ENCODE results near the gene ANXA2R.

The ANXA2R gene

DNA sequence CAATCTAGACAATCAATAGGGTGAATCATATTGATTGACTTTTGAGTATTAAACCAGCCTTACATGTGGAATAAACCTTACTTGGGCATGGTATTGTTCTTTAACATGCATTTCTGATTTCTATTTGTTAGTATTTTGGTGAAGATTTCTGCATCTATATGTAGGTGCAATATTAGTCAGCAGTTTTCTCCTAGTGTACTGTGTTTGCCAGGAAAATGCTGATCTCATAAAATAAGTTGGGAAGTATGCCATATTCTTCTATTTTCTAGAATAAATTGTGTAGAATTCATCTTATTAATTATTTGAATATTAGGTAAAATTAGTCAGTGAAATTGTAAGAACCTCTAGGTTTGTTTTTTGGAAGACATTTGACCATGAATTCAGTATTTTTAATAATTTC lies 38.4 kb downstream of the ANXA2R start:
- in situ Hi-C loops (cut with MboI; ENCODE audit: low sequenced_read_pairs): no loop called here

DNA sequence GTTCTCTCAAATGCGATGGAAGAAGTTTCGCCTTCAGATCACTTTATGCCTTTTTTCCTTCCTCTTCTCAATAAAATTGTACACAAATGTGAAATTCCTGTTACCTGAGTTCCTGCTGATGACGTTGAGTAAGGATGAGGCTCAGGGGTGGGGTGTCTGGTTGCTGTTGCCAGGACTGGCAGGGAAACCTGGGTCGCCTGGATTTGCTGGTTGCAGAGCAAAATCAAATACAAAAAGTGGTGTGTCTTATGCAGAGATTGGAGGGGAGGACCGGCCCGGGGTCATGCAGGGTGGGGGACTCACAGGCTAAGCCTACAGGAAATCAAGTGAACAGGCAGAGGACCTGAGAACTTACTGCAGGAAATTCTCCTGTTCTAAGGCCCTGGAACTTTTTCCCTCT lies 39.2 kb downstream of the ANXA2R start:
- in situ Hi-C loops (cut with MboI; ENCODE audit: low sequenced_read_pairs): no loop called here

DNA sequence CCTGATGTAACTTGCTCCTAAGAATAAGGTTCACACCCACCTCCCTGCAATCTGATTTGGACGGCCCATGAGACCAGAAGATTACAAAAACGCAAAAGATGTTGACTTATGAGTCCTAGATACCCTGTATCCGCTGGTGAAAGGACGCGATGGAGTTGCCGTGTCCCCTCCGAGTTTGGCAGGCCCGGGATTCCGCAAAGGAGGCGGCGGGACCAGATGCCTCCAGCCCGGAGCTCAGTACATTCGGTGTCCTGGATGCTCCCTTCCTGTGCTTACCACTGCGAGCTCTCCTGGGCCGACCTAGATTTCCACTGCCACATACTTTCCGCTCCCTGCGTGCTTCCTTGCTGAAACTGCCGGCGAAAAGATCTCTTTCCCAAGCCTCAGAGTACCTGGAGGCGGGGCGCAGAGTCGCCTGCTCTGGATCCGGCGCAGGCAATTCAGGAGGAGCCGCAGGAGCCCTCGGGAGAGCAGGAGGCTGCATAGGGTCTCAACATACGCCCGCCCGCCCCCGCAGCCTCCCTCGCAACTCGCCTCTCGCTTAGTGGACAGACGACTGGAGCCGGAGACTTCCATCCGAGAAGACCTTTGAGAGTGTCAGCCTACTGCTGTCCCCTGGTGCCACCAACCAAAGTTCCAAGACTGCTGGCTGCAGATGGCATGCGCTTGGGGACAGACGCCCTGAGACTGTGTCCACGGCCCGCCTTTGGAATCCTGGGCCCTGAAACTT lies 39.8 kb downstream of the ANXA2R start:
- in situ Hi-C loops (cut with MboI; ENCODE audit: low sequenced_read_pairs): no loop called here

DNA sequence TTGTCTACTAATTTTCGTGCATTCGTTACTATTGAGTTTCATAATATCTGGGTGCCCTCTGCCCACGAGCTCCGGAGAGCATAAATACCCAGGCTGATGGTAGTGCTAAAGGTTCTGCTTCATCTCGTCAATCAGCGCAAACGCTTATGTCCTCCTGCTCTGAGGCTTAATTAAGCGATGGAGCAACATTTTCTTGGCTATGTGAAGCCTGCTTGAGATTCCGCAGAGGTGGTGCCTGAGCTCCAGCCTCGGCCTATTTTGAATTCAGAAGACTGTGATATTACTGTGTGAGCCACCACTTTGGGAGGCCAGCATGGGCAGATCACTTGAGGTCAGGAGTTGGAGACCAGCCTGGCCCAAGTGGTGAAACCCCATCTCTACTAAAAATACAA lies 44.8 kb downstream of the ANXA2R start:
- in situ Hi-C loops (cut with MboI; ENCODE audit: low sequenced_read_pairs): no loop called here

DNA sequence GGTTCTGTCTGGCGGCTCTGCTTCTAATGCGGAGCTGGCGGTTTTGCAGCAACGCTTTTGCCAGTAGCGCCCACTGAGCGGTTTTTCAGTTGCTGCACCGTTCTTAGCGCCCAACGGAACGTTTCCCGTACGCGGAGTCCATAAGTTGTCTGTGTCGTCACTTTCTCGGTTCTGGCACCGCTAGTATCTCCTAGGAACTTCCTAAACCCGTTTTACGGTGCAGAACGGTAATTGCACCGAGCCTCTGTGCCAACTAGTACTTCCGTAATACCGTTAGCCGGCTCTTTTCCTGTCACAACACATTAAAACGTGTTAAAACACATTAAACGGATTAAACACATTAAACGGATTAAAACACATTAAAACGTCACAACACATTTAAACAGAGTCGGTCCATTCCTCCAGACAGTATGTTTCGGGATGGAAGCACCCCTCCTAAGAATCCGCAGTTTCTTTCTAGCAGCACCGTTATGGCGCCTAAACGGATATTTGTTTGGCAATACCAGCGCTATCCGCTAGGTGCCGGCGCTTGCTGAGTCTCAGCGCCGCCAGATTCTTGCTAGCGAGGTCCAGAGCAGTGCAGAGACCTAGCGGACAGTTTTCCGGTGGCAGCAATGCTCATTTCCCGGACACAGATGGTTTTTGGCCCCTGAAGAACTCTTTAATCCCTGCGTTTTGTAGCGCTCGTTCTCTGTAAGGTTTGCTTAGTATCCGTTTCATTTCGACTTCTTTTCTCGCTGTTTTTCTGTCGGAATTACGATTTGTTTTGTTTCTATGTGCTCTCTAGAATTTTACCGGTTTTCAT lies 45.4 kb downstream of the ANXA2R start:
- in situ Hi-C loops (cut with MboI; ENCODE audit: low sequenced_read_pairs): no loop called here

DNA sequence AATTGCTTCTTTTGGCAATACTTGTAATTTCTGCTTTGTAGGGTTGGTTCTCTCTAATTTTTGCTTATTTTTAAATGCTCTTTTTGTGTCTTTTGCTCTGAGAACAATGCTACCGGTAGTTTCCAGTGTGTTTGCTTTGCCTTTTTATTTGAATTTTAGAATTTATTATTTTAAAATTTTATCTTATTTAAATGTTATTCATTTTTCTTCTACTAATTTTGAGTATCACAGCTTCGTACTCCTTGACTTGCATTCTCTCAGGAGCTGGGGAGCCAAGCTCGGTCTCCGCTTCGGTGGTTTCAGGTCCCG lies 45.9 kb downstream of the ANXA2R start:
- in situ Hi-C loops (cut with MboI; ENCODE audit: low sequenced_read_pairs): no loop called here

DNA sequence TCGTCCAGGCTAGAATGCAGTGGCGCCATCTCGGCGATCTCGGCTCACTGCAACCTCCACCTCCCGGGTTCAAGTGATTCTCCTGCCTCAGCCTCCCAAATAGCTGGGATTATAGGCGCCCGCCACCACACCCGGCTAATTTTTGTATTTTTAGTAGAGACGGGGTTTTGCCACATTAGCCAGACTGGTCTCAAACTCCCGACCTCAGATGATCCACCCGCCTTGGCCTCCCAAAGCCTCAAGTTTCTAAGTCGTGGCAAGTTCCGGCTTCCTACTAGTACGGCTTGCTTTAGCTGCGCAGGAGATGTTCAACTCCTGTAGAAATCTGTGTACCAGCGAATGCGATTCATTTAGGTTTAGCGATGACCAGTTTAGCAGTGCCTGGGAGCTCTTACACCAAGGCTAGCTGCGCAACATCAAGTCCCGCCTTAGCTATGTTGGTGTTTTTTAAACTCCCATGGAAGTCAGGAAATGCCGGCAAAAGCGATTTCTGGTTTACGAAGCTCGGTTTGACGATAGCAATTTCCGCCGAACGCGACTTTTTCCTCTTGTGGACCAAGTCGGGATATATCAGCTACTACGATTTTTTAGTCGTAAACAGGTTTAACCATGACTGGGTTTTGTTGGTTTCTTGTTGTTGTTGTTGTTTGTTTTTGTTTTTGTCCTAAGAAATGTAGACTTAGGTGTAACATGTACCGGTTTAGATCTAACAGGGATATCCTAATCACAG lies 46.4 kb downstream of the ANXA2R start:
- in situ Hi-C loops (cut with MboI; ENCODE audit: low sequenced_read_pairs): no loop called here

DNA sequence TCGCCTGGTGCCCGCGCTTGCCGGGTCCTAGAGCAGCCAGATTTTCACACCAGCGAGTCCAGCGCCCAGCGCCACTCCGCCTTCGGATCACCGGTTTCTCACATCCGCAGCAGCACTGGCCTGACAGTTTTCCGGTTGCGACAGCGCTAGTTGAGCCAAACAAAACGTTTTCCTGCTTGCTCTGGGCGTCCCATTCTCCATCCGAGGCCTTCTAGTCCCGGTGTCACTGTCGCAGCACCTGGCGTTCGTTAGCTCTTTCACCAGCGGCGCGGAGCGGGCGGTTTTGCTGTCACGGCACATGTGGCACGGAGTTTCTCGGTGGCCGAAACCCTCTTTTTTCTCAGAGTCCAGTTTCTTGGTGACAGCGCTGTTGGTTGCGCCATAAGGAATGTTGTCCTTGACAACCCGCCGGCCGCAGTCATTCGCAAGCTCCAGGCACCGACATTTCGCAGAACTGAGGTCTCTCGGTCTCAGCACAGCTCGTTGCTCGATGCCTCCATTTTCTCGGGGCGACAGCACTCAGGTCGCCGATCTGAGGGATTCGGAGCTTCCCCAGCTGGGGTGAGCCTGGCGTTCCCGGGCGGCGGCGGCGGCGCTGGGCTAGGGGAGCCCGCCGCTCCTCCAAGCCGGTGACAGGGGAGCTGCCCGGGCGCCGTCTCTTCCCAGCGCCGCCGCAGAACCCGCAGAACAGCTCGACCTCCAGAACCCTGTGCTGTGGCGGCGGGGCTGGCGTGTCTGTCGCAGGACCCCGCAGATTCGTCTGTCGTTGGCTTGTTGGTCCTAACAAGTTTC lies 47.8 kb downstream of the ANXA2R start:
- in situ Hi-C loops (cut with MboI; ENCODE audit: low sequenced_read_pairs): no loop called here

DNA sequence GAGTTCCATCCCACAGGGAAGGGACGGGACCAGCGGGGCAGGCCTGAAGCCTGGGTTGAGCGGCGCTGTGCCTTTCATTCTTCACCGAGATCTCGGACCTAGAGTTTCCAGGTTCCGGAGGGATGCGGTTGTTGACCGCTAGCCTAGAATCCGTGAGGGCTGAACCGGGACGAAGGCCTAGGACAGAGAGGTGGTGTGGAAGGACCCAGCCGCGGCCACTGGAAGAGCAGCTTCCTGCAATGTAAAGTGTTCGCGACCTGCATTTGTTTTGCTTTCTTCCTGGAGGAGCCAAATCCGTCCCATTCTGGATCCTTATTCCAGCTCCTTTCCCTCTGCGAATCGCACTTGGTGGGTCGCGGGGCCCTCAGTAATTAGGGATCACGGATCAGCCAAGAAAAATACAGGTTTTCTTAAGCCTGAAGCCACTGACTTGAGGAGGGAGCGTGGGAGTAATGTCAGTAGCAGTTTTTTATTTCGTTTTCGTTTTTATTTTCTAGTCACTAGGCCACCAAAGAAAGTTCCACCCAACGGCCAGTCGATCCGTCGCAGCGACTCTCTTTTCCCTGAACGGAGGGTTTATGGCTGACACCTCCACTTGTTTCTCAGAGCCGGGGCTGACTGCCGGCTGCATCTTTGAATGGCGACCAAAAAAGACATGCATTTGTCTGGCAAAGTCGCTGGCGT lies 48.6 kb downstream of the ANXA2R start:
- in situ Hi-C loops (cut with MboI; ENCODE audit: low sequenced_read_pairs): no loop called here

DNA sequence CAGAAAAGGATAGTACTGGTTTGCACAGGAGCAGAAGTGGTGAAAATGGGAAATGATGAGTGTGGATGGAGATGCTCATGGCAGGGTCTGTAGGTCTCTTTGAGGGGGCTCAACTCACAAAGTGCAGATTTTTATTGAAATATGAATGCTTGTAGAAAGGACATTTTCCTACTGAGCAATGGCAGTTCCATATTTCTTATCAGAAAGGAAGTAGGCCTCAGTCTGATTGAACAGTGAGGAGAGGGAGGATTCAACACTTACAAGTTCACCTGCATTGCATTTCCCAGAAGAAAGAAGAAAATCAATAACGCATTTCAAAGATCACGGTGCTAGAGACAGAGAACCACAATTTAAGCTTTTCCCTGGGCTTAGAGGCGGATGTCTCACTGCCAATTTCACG lies 49.2 kb downstream of the ANXA2R start:
- in situ Hi-C loops (cut with MboI; ENCODE audit: low sequenced_read_pairs): no loop called here
